ENCODE measurements around the gene LIME1. TPM values are rescaled to one million over a fixed set of nuclear protein-coding genes. Genes with fewer than 3 reads are reported as not detected.

Gene LIME1
- total RNA-seq, 1 experiment from 2014 or later = 25.8 TPM

GRCh38 chr20:63702751-63703470 is 33.6 kb upstream of the LIME1 start:
- H3K27ac Mint-ChIP-seq (ENCODE audit: unreplicated experiment) = peak overlapping the region; percentile 67
- H3K27me3 Mint-ChIP-seq (ENCODE audit: unreplicated experiment) = no peaks in the 10 kb centered on the region
- TF ChIP-seq, protein P1, sequence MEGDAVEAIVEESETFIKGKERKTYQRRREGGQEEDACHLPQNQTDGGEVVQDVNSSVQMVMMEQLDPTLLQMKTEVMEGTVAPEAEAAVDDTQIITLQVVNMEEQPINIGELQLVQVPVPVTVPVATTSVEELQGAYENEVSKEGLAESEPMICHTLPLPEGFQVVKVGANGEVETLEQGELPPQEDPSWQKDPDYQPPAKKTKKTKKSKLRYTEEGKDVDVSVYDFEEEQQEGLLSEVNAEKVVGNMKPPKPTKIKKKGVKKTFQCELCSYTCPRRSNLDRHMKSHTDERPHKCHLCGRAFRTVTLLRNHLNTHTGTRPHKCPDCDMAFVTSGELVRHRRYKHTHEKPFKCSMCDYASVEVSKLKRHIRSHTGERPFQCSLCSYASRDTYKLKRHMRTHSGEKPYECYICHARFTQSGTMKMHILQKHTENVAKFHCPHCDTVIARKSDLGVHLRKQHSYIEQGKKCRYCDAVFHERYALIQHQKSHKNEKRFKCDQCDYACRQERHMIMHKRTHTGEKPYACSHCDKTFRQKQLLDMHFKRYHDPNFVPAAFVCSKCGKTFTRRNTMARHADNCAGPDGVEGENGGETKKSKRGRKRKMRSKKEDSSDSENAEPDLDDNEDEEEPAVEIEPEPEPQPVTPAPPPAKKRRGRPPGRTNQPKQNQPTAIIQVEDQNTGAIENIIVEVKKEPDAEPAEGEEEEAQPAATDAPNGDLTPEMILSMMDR (IDR thresholded peaks at IDR 0.05; ENCODE audit: unreplicated experiment) = no peak
- H3K4me1 Mint-ChIP-seq (ENCODE audit: low read depth, unreplicated experiment) = peaks cover 48% of the 10 kb centered on the region
- BruUV-seq (replicated peaks) = no TSS peak
- CTCF ChIA-PET = interaction anchor here (0.5 kb wide), 1 partner anchor 20 kb away, joined by 5 read pairs; no protein-coding TSS in a partner anchor
- H3K9me3 Mint-ChIP-seq (ENCODE audit: low read depth, unreplicated experiment) = no peaks in the 10 kb centered on the region
- intact Hi-C loops (cut with micrococcal nuclease; ENCODE audit: unreplicated experiment) = no loop called here
- no peak overlapping the region for H3K4me3 Mint-ChIP-seq (ENCODE audit: low read depth, unreplicated experiment)
- no peak for DNase-seq
- H3K36me3 Mint-ChIP-seq (ENCODE audit: insufficient read depth, unreplicated experiment) = peaks cover 91% of the 10 kb centered on the region

DNA sequence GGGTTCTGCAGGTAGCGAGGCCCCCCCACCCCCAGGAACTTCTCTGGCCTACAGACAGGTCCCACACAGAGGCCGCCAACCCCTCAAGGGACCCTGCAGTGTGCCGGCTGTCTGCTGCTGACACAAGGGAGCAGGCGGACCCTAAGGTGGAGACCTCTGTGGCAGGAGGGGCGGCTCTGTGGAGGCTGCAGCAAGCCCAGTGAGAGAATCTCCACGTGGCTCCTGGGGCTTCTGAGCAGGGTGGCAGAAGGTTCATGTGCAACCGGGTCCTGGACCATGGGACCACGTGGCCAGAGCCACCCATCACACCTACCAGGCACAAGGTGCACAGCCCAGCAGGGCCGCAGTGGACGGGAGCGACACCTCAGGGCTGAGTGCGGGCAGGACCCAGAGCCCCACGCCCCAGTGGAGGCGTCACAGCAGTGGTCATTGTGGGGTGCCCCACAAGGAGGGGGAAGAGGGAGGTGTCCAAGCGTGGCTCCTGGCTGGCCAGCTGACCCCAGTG is 32.9 kb upstream of the LIME1 start:
- no peak overlapping the region for H3K27ac Mint-ChIP-seq (ENCODE audit: unreplicated experiment)
- peaks cover 45% of the 10 kb centered on the region for H3K4me1 Mint-ChIP-seq (ENCODE audit: low read depth, unreplicated experiment)
- BruUV-seq (replicated peaks) = no TSS peak
- no peak for DNase-seq
- TF ChIP-seq, protein P1 (IDR thresholded peaks at IDR 0.05; ENCODE audit: unreplicated experiment) = no peak
- no peaks in the 10 kb centered on the region for H3K27me3 Mint-ChIP-seq (ENCODE audit: unreplicated experiment)
- CTCF ChIA-PET = no interaction called here
- no peak overlapping the region for H3K4me3 Mint-ChIP-seq (ENCODE audit: low read depth, unreplicated experiment)
- H3K36me3 Mint-ChIP-seq (ENCODE audit: insufficient read depth, unreplicated experiment) = peaks cover 91% of the 10 kb centered on the region
- no peaks in the 10 kb centered on the region for H3K9me3 Mint-ChIP-seq (ENCODE audit: low read depth, unreplicated experiment)
- intact Hi-C loops (cut with micrococcal nuclease; ENCODE audit: unreplicated experiment) = no loop called here

DNA sequence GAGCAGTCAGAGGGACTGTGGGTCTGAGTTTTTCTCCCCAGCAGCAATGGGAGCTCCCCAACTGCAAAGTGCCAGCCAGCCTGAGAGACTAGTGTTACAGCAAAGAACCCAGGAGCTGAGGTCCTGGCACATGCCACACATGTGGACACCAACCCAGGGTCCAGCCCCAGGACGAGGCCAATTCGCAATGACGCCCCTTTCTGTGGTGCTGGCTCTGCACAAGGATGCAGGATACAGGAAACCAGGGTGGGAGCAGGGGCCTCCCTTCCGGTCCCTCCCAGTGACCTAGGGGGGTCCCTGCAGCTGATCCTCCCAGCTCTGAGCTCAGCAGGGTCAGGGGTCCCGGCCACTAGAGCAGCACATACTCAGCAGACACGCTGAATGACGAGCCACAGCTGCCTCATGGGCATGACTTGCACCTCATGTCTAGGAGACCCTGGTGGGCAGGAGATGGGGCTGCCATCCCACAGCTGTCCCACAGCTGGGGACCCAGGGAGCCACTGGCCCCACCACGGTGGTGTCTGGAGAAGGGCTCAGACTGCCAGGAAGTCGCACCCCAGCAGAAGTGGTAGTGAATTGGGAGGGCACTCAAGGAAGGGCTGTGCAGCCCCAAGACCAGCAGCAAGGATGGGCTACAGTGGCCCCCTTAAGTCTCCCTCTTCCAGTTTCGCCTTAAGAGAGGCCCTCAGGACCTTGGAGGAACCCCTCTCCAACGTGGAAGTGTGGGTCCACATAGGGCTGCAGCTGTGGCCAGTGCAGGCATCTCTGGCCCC is 32.3 kb upstream of the LIME1 start:
- Mint-ChIP-seq H3K4me3 (ENCODE audit: low read depth, unreplicated experiment) (no peak overlapping the region), H3K9me3 (ENCODE audit: low read depth, unreplicated experiment) (no peaks in the 10 kb centered on the region), H3K4me1 (ENCODE audit: low read depth, unreplicated experiment) (peaks cover 45% of the 10 kb centered on the region), H3K27me3 (ENCODE audit: unreplicated experiment) (no peaks in the 10 kb centered on the region), H3K27ac (ENCODE audit: unreplicated experiment) (no peak overlapping the region), H3K36me3 (ENCODE audit: insufficient read depth, unreplicated experiment) (peaks cover 91% of the 10 kb centered on the region)
- intact Hi-C loops (cut with micrococcal nuclease; ENCODE audit: unreplicated experiment) = no loop called here
- BruUV-seq (replicated peaks) = no TSS peak
- DNase-seq = no peak
- TF ChIP-seq, protein P1 (IDR thresholded peaks at IDR 0.05; ENCODE audit: unreplicated experiment) = no peak
- CTCF ChIA-PET = no interaction called here

- H3K36me3 Mint-ChIP-seq (ENCODE audit: insufficient read depth, unreplicated experiment) = peaks cover 90% of the 10 kb centered on the region
Measured at GRCh38 chr20:63704749-63705117, 31.7 kb upstream of the LIME1 start.

More at GRCh38 chr20:63704749-63705117, 31.7 kb upstream of the LIME1 start:
- no TSS peak for BruUV-seq (replicated peaks)
- TF ChIP-seq, protein P1 (IDR thresholded peaks at IDR 0.05; ENCODE audit: unreplicated experiment) = no peak
- H3K27ac Mint-ChIP-seq (ENCODE audit: unreplicated experiment) = no peak overlapping the region
- CTCF ChIA-PET = no interaction called here
- H3K9me3 Mint-ChIP-seq (ENCODE audit: low read depth, unreplicated experiment) = no peaks in the 10 kb centered on the region
- H3K27me3 Mint-ChIP-seq (ENCODE audit: unreplicated experiment) = no peaks in the 10 kb centered on the region
- peaks cover 40% of the 10 kb centered on the region for H3K4me1 Mint-ChIP-seq (ENCODE audit: low read depth, unreplicated experiment)
- no peak for DNase-seq
- no peak overlapping the region for H3K4me3 Mint-ChIP-seq (ENCODE audit: low read depth, unreplicated experiment)
- intact Hi-C loops (cut with micrococcal nuclease; ENCODE audit: unreplicated experiment) = no loop called here

Measured in Calu3 (cell line).